Colon (tissue), 2 donors: ENCODE data around the gene HLCS.
"Not testable (repeated sequence)": the region's sequence is repeated elsewhere in the genome, so short reads cannot be mapped to it uniquely, and the experiment has no call there.

Source experiments
- FAIRE-seq: peaks from 2 replicates; lab custom pipeline; 2012; peaks lifted over from hg19 to GRCh38; lab: Jason Lieb, UNC
- donor health status: control.
- donor health status: control.

HLCS gene

GRCh38 chr21:36966066-36966820 is at the start of gene HLCS:
Gene HLCS, minus strand, starts transcription at chr21:36966669. Its CDS starts 31 bp downstream, at chr21:36966638.
- FAIRE-seq, result no peak

DNA sequence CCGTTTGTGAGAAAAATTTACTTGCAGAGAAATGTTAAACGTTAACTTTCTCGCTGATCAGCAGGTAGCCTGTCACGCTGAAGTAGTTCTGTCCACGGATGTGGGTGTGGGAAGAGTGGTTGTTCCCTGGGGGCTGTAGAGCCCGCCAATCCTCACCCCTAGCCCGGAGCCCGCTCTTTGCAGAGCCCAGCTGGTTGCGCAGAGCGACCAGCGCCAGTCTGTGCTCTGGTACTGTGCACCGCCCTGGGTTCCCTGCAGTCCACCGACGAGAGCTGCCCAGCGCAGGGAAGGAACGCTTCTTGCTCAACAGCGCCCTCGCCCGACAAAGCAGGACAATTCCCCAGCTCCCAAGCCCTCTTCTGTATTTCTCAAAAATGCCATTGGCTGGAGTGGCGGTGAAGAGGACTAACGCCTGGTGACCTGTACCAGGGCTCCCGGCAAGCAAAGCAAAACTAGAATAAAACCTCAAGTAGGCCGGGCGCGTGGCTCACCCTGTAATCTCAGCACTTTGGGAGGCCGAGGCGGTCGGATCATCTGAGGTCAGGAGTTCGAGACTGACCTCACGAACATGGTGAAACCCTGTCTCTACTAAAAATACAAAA is 43.4 kb upstream of the HLCS start:
- no peak for FAIRE-seq

- no peak for FAIRE-seq
These were observed 42.3 kb upstream of the HLCS start for GRCh38 chr21:37008724-37009123.

DNA sequence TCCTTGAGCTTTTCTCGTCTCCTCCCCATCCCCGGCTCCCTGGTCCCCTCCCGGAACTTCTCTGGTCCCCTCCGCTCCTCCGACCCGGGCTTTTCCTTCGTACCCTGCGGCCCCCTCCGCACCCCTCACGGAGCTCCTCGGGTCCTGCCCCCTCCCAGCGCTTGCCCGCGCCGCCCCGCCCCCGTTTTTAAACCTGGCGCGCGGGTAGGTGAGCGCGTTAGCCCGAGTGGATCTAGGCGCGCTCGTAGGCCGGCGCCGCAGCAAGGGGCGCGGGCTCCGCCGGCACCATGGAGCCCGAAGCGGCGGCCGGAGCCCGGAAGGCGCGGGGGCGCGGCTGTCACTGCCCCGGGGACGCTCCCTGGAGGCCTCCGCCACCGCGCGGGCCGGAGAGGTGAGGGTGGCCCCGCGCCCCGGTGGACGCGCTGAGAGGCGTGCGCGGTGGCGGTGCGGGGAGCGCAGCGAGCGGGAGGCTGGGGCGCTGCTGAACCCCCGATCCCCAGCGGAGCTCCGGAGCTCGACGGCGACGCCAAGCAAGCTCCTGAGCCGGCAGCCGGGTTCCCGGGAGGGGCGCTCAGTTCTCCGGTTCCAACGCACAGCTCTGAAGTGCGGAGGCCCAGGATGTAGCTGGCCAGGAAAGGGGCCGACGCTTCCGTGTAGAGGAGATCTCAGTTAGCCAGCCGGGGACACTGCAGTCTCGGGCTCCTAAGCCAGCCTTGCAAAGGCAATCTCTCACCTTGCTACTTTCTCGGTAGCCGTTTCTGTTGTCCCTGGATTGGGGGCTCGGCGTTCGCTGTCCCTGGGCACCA is 40.2 kb upstream of the HLCS start, which contains the start of gene RIPPLY3:
TSS of gene RIPPLY3 (plus strand) at position 217 of the 806 bp plus-strand sequence. CDS start at position 288, 71 bp downstream.
- FAIRE-seq, result no peak

GRCh38 chr21:37005548-37006485 is 39.3 kb upstream of the HLCS start:
- no peak for FAIRE-seq

GRCh38 chr21:37003917-37004316 is 37.4 kb upstream of the HLCS start:
- not testable (repeated sequence) for FAIRE-seq

DNA sequence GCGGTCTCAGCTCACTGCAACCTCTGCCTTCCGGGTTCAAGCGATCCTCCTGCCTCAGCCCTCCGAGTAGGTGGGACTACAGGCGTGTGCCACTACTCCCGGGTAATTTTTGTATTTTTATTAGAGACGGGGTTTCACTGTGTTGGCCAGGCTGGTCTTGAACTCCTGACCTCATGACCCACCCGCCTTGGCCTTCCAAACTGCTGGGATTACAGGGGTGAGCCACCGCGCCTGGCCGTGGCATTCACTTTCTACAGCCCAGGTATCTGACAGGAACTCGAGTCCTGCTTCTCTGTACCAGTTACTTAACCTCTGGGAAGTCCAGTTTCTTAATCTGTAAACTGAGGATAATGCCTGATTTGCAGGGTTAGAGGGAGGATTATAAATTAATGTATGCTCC is 36.4 kb upstream of the HLCS start:
- FAIRE-seq, result not testable (repeated sequence)

- FAIRE-seq, result no peak
These were observed 35.0 kb upstream of the HLCS start for GRCh38 chr21:37001441-37001840.

DNA sequence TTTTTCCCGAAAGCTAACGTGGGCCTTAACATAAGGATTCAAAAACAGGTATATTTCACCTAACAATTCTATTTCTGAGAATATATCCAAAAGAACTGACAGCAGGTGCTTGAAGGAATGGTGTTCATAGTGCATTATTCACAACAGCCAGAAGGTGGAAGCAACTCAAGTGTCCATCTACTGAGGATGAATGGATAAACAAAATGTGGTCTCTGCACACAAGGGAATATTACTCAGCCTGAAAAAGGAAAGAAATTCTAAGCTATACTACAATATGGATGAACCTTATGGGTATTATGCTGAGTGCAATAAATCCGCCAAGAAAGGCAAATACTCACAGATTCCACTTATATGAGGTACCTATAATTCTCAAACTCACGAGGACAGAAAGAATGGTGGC is 33.9 kb upstream of the HLCS start:
- no peak for FAIRE-seq

GRCh38 chr21:36999131-36999898 is 32.8 kb upstream of the HLCS start:
- no peak for FAIRE-seq

- FAIRE-seq, result not testable (repeated sequence)
These were observed 28.8 kb upstream of the HLCS start for GRCh38 chr21:36995285-36995684.

GRCh38 chr21:36994501-36995158 is 28.2 kb upstream of the HLCS start:
- FAIRE-seq, result no peak

GRCh38 chr21:36992671-36993070 is 26.2 kb upstream of the HLCS start:
- FAIRE-seq, result no peak

DNA sequence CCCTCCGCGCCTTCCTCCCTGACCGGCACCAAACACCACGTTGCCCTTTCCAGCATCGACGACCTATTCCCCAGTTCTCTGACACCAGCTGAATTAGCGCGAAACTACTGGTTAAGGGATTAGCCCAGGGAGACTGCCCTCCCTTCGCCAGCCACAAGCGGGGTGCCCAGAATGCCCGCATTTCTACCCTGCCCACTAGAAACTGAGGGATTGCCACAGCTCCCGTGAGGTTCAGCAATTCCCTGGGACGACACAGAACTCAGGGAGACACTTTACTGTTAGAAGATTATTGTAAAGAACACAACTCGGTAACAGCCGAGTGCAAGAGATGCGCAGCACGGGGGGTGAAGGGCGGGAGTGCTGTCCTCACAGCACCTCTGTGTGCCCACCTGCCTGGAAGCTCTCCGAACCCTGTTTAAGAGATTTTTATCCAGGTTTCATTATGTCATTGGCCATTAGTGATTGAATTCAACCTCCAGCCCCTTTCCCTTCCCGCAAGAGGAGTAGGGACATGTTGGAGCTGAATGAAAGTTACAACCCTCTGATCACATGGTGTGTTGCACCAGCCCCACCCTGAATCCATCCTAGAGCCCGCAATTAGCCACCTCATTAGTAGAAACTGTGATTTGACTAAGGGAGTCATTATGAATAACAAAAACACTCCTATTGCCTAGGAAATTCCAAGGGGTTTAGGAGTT is 24.2 kb upstream of the HLCS start:
- no peak for FAIRE-seq

GRCh38 chr21:36989699-36990507 is 23.4 kb upstream of the HLCS start:
- no peak for FAIRE-seq

GRCh38 chr21:36989199-36989698 is 22.8 kb upstream of the HLCS start:
- FAIRE-seq, result not testable (repeated sequence)

- no peak for FAIRE-seq
These were observed 22.1 kb upstream of the HLCS start for GRCh38 chr21:36988536-36988935.

DNA sequence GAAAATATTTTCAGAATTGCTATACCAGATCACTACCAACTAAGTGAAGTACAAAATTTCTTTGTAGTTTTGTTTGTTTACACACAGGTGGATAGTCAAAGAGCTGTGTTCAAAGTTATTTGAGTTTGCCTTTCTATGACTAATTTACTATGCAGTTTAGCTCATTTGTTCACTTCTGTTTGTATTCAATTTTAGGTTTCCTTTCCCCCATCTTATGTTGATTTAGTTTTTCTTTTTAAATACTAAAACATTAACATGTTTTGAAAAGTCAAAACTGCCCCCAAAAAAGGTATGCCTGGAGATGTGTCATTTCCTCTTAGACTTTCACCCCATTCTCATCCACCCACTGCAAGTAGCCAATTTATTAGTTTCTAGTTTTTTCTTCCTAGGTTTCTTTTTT is 21.4 kb upstream of the HLCS start:
- FAIRE-seq, result no peak
